Measurements from ENCODE around the gene BLOC1S1.

The BLOC1S1 gene

GRCh38 chr12:55729819-55730818 lies 14.3 kb downstream of the BLOC1S1 start:
- Histone ChIP-seq H2AFZ (peak overlapping the region; percentile 93), H3K36me3 (ENCODE audit: control insufficient read depth, insufficient read depth, low read length) (no peaks in the 10 kb centered on the region), H3K9me3 (ENCODE audit: control insufficient read depth, low read length) (no peaks in the 10 kb centered on the region), H3K4me3 (ENCODE audit: low read depth, low read length) (peak overlapping the region; percentile 94), H3K4me1 (peaks cover 10% of the 10 kb centered on the region), H3K27ac (peak overlapping the region; percentile 100), H3K79me2 (peaks cover 3% of the 10 kb centered on the region), H3K27me3 (ENCODE audit: control insufficient read depth, insufficient read depth, low read length) (no peaks in the 10 kb centered on the region), H3K9ac (peak overlapping the region; percentile 90), H3K4me2 (ENCODE audit: low read length) (peak overlapping the region; percentile 100)
- TF ChIP-seq CTCF (IDR thresholded peaks at IDR 0.05), result peak; percentile 30

GRCh38 chr12:55732288-55732687 lies 16.4 kb downstream of the BLOC1S1 start:
- peaks cover 8% of the 10 kb centered on the region for H3K4me1 ChIP-seq
- TF ChIP-seq CTCF (IDR thresholded peaks at IDR 0.05), result no peak
- no peak overlapping the region for H3K9ac ChIP-seq

GRCh38 chr12:55733021-55733555 lies 17.2 kb downstream of the BLOC1S1 start:
- Histone ChIP-seq H3K4me2 (ENCODE audit: low read length) (no peak overlapping the region), H3K9me3 (ENCODE audit: control insufficient read depth, low read length) (no peaks in the 10 kb centered on the region), H3K27ac (no peak overlapping the region), H3K36me3 (ENCODE audit: control insufficient read depth, insufficient read depth, low read length) (no peaks in the 10 kb centered on the region), H3K4me3 (ENCODE audit: low read depth, low read length) (no peak overlapping the region), H3K9ac (no peak overlapping the region), H2AFZ (no peak overlapping the region), H3K4me1 (peaks cover 10% of the 10 kb centered on the region), H3K79me2 (peaks cover 11% of the 10 kb centered on the region), H3K27me3 (ENCODE audit: control insufficient read depth, insufficient read depth, low read length) (no peaks in the 10 kb centered on the region)
- TF ChIP-seq CTCF (IDR thresholded peaks at IDR 0.05), result no peak

More at GRCh38 chr12:55732288-55732687, 16.4 kb downstream of the BLOC1S1 start:
- Histone ChIP-seq H3K4me2 (ENCODE audit: low read length) (no peak overlapping the region), H3K9me3 (ENCODE audit: control insufficient read depth, low read length) (no peaks in the 10 kb centered on the region), H3K27ac (no peak overlapping the region), H3K27me3 (ENCODE audit: control insufficient read depth, insufficient read depth, low read length) (no peaks in the 10 kb centered on the region), H3K4me3 (ENCODE audit: low read depth, low read length) (no peak overlapping the region), H3K36me3 (ENCODE audit: control insufficient read depth, insufficient read depth, low read length) (no peaks in the 10 kb centered on the region), H3K79me2 (peaks cover 11% of the 10 kb centered on the region), H2AFZ (no peak overlapping the region)

GRCh38 chr12:55733858-55734257 lies 18.0 kb downstream of the BLOC1S1 start:
- Histone ChIP-seq H3K9ac (no peak overlapping the region), H3K79me2 (peaks cover 11% of the 10 kb centered on the region), H3K36me3 (ENCODE audit: control insufficient read depth, insufficient read depth, low read length) (no peaks in the 10 kb centered on the region), H2AFZ (no peak overlapping the region), H3K9me3 (ENCODE audit: control insufficient read depth, low read length) (no peaks in the 10 kb centered on the region), H3K27me3 (ENCODE audit: control insufficient read depth, insufficient read depth, low read length) (no peaks in the 10 kb centered on the region), H3K4me3 (ENCODE audit: low read depth, low read length) (no peak overlapping the region), H3K27ac (no peak overlapping the region), H3K4me2 (ENCODE audit: low read length) (no peak overlapping the region), H3K4me1 (peaks cover 15% of the 10 kb centered on the region)
- no peak for TF ChIP-seq CTCF (IDR thresholded peaks at IDR 0.05)
